Karpas-422 (cell line): ENCODE results near the gene TRAPPC2L. TPM values are rescaled to one million over a fixed set of nuclear protein-coding genes. Genes with fewer than 3 reads are reported as not detected.
"Not testable (repeated sequence)": the region's sequence is repeated elsewhere in the genome, so short reads cannot be mapped to it uniquely, and the experiment has no call there.

Experiments
- DNase-seq: peaks from one replicate; pipeline ENCODE4 v3.0.0-alpha.2; 2015
- H2AFZ ChIP-seq: fragments of 200-600 bp; sonication (generic); 2 replicates; pipeline ENCODE4 v1.6.1; 2014; ENCODE audit warnings: antibody characterized with exemption, low read length, mixed read lengths
- H3K27ac ChIP-seq: fragments of 200-600 bp; sonication (generic); 2 replicates; pipeline ENCODE4 v1.5.1; 2014; ENCODE audit warnings: mild to moderate bottlenecking, low read length, moderate library complexity
- H3K27me3 ChIP-seq: fragments of 200-600 bp; sonication (generic); 2 replicates; pipeline ENCODE4 v1.6.1; 2014; ENCODE audit warnings: low read length, mixed read lengths
- H3K36me3 ChIP-seq: fragments of 200-600 bp; sonication (generic); 2 replicates; pipeline ENCODE4 v1.6.1; 2014; ENCODE audit warnings: low read length, mixed read lengths; ENCODE audit not compliant: insufficient read depth
- H3K4me1 ChIP-seq: fragments of 200-600 bp; sonication (generic); 2 replicates; pipeline ENCODE4 v1.6.1; 2014; ENCODE audit warnings: mild to moderate bottlenecking, low read length, mixed read lengths
- H3K4me2 ChIP-seq: fragments of 200-600 bp; sonication (generic); 2 replicates; pipeline ENCODE4 v1.6.1; 2014; ENCODE audit warnings: low read length, low read depth, mild to moderate bottlenecking; ENCODE audit not compliant: poor library complexity, severe bottlenecking
- H3K4me3 ChIP-seq: fragments of 200-600 bp; sonication (generic); 2 replicates; pipeline ENCODE4 v1.5.1; 2014; ENCODE audit warnings: mild to moderate bottlenecking, antibody characterized with exemption, low read length, mixed read lengths
- H3K79me2 ChIP-seq: fragments of 200-600 bp; sonication (generic); 2 replicates; pipeline ENCODE4 v1.6.1; 2014; ENCODE audit warnings: mild to moderate bottlenecking, low read length, mixed read lengths
- H3K9ac ChIP-seq: fragments of 200-600 bp; sonication (generic); 2 replicates; pipeline ENCODE4 v1.6.0; 2014; ENCODE audit warnings: low read length
- H3K9me2 ChIP-seq: fragments of 200-600 bp; sonication (generic), shearing (Covaris generic); replicated peaks from 2 replicates; pipeline ENCODE4 v1.6.0; 2014; ENCODE audit warnings: mild to moderate bottlenecking, low read length, moderate library complexity; ENCODE audit not compliant: insufficient read depth
- H3K9me3 ChIP-seq: fragments of 300-700, 200-600 bp; sonication (generic); 2 replicates; pipeline ENCODE4 v1.6.1; 2014; ENCODE audit warnings: low read length, mixed read lengths
- H4K20me1 ChIP-seq: fragments of 200-600 bp; sonication (generic); 2 replicates; pipeline ENCODE4 v1.6.1; 2014; ENCODE audit warnings: mild to moderate bottlenecking, antibody characterized with exemption, low read length, low read depth; ENCODE audit not compliant: insufficient read depth
- total RNA-seq: library from RNA; depleted of rRNA; stranded (reverse); fragments of >200 nt; shearing (Covaris generic); gene quantifications from 2 replicates; pipeline ENCODE4 v1.2.3, GENCODE V29; 2014; ENCODE audit warnings: low replicate concordance

Gene TRAPPC2L
- total RNA-seq, 1 experiment from 2014 or later, result 84.6 TPM

- no peak overlapping the region for H3K4me3 ChIP-seq
- no peaks in the 10 kb centered on the region for H3K9me2 ChIP-seq
- H3K9ac ChIP-seq, result no peak overlapping the region
- no peaks in the 10 kb centered on the region for H3K79me2 ChIP-seq
- no peak overlapping the region for H2AFZ ChIP-seq
- H3K27ac ChIP-seq, result no peak overlapping the region
- H3K4me2 ChIP-seq, result no peak overlapping the region
- H3K9me3 ChIP-seq, result no peaks in the 10 kb centered on the region
- H3K4me1 ChIP-seq, result no peaks in the 10 kb centered on the region
- H3K27me3 ChIP-seq, result no peaks in the 10 kb centered on the region
- H4K20me1 ChIP-seq, result no peaks in the 10 kb centered on the region
- no peak for DNase-seq
- H3K36me3 ChIP-seq, result no peaks in the 10 kb centered on the region
Observed at GRCh38 chr16:88822281-88823040, 34.5 kb upstream of the TRAPPC2L start.

- not testable (repeated sequence) for H3K4me1 ChIP-seq, DNase-seq, H3K79me2 ChIP-seq, H2AFZ ChIP-seq, H4K20me1 ChIP-seq, H3K36me3 ChIP-seq, H3K27me3 ChIP-seq, H3K4me3 ChIP-seq, H3K9ac ChIP-seq, H3K9me2 ChIP-seq, H3K4me2 ChIP-seq, H3K9me3 ChIP-seq, H3K27ac ChIP-seq
Observed at GRCh38 chr16:88823646-88824045, 33.3 kb upstream of the TRAPPC2L start.

DNA sequence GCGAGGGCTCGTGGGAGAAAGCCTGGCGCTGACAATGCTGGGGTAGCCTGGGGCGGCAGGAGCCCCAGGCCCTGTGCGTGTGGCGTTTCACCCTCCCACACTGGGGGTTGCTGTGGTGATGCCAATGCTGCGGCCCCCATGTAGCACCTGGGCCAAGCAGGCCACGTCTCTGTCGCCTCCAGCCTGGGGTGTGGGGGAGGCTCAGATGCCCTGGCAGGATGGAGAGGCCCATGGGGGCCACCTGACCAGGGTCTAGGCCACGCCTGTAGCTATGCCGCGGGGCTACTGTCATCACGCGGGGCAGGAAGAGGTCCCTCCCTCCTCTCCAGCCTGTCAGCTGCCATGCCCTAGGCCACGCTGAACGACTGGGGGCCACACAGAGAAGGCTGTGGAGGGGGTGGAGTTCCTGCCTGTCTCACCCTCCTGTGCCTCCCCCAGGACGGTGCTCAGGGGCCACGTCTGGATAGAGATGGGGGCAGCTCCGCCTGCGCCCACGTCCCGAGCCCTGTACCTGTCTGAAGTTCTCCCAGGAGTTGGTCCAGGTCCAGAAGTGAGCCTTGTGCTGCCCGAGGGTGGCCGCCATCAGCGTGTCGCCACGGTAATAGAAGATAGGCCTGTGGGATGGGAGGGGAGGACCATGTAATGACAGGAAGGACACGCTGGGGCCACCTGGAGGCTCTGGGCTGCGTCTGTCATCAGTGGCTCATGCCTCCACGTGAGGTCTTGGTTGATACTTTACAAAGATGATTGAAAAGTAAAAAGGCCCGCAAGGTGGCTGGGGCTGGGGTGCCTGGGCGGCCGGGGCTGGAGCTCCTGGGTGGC is 32.5 kb upstream of the TRAPPC2L start:
- Histone ChIP-seq H2AFZ (no peak overlapping the region), H3K9ac (no peak overlapping the region), H3K9me3 (no peaks in the 10 kb centered on the region), H3K9me2 (no peaks in the 10 kb centered on the region), H4K20me1 (no peaks in the 10 kb centered on the region), H3K4me3 (no peak overlapping the region), H3K27ac (no peak overlapping the region), H3K4me1 (no peaks in the 10 kb centered on the region), H3K27me3 (no peaks in the 10 kb centered on the region), H3K36me3 (no peaks in the 10 kb centered on the region), H3K4me2 (no peak overlapping the region), H3K79me2 (no peaks in the 10 kb centered on the region)
- DNase-seq, result no peak

DNA sequence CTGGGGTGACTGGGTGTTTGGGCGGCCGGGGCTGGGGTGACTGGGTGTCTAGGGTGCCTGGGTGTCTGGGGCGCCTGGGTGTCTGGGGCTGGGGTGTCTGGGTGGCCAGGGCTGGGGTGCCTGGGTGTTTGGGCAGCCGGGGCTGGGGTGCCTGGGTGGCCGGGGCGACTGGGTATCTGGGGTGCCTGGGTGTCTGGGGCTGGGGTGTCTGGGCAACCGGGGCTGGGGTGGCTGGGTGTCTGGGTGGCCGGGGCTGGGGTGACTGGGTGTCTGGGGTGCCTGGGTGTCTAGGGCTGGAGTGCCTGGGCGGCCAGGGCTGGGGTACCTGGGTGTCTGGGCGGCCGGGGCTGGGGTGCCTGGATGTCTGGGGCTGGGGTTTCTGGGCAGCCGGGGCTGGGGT is 31.8 kb upstream of the TRAPPC2L start:
- Histone ChIP-seq H3K4me2 (no peak overlapping the region), H3K27me3 (no peaks in the 10 kb centered on the region), H3K9me2 (no peaks in the 10 kb centered on the region), H3K9me3 (no peaks in the 10 kb centered on the region), H3K27ac (no peak overlapping the region), H3K9ac (no peak overlapping the region), H3K36me3 (no peaks in the 10 kb centered on the region), H4K20me1 (no peaks in the 10 kb centered on the region), H3K79me2 (no peaks in the 10 kb centered on the region), H3K4me3 (no peak overlapping the region), H2AFZ (no peak overlapping the region), H3K4me1 (no peaks in the 10 kb centered on the region)
- no peak for DNase-seq

DNA sequence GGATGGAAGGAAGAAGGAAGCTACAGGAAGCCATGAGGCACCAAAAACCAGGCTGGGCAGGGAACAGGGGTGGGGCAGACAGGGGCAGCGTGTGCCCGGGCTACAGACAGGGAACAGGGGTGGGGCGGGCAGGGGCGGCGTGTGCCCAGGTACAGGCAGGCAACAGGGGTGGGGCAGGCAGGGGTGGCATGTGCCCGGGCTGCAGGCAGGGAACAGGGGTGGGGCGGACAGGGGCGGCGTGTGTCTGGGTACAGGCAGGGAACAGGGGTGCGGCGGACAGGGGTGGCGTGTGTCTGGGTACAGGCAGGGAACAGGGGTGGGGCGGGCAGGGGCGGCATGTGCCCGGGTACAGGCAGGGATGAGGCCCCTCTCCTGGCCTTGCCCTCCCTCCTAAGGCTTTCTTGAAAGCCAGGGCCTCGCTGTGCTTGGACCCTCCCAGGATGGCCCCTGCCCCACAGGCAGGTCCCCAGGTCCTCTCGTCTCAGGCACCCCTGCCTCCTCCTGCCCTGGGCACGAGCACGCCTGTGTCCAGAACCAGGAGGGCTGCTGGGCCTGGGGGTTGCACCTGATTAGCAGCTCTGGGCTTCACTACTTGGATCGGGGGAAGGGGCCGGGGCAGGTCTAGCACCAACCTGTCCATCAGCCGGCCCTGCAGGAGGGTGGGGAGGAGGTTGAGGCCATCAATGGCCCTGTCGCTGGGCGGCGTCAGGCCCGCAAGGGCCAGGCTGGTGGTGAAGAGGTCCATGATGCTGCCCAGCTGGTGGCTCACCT is 30.7 kb upstream of the TRAPPC2L start:
- Histone ChIP-seq H3K9me3 (no peaks in the 10 kb centered on the region), H3K9me2 (no peaks in the 10 kb centered on the region), H4K20me1 (no peaks in the 10 kb centered on the region), H3K4me2 (no peak overlapping the region), H3K4me1 (no peaks in the 10 kb centered on the region), H3K9ac (no peak overlapping the region), H3K79me2 (no peaks in the 10 kb centered on the region), H3K36me3 (no peaks in the 10 kb centered on the region), H3K27me3 (no peaks in the 10 kb centered on the region), H3K27ac (no peak overlapping the region), H2AFZ (no peak overlapping the region), H3K4me3 (no peak overlapping the region)
- no peak for DNase-seq

DNA sequence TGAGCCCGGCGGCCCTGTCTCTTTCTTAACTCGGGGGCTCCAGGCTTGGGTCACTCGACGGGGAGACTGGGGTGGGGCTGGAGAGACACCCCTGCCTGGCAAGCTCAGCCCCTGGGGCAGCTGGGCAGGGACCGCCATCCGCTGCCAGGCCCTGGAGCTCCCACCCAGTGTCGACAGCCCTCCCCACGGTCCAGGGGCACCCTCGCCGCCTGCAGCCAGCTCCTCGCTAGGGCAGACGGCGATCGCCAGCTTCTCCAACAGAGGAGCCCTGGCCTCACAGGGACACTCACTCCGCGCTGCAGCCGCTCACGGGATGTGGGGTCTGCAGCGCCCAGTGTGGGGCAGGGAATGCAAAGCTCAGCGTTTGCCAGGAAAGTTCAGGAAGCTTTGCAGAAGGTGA is 29.2 kb upstream of the TRAPPC2L start:
- H3K36me3 ChIP-seq, result no peaks in the 10 kb centered on the region
- no peak overlapping the region for H3K4me2 ChIP-seq
- H3K9me2 ChIP-seq, result no peaks in the 10 kb centered on the region
- no peak overlapping the region for H3K9ac ChIP-seq
- no peak overlapping the region for H2AFZ ChIP-seq
- no peaks in the 10 kb centered on the region for H3K4me1 ChIP-seq
- H3K9me3 ChIP-seq, result no peaks in the 10 kb centered on the region
- H3K27ac ChIP-seq, result no peak overlapping the region
- no peak overlapping the region for H3K4me3 ChIP-seq
- no peak for DNase-seq
- H4K20me1 ChIP-seq, result no peaks in the 10 kb centered on the region
- H3K27me3 ChIP-seq, result no peaks in the 10 kb centered on the region
- H3K79me2 ChIP-seq, result no peaks in the 10 kb centered on the region

DNA sequence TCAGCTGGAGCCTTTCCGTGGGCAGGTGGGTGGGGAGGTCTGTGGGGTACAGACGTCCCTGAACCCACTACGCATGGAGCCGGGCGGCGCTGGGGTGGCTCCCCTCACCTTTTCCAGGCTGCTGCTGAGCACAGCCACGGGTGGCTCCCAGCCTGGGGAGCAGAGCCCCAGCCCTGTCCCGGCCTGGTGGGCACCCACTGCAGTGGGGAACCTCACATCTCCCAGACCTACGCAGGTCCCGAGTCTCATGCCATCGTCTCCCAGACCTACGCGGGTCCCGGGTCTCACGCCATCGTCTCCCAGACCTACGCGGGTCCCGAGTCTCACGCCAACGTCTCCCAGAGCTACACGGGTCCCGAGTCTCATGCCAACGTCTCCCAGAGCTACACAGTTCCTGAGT is 28.2 kb upstream of the TRAPPC2L start:
- no peaks in the 10 kb centered on the region for H3K4me1 ChIP-seq
- no peak overlapping the region for H3K9ac ChIP-seq

DNA sequence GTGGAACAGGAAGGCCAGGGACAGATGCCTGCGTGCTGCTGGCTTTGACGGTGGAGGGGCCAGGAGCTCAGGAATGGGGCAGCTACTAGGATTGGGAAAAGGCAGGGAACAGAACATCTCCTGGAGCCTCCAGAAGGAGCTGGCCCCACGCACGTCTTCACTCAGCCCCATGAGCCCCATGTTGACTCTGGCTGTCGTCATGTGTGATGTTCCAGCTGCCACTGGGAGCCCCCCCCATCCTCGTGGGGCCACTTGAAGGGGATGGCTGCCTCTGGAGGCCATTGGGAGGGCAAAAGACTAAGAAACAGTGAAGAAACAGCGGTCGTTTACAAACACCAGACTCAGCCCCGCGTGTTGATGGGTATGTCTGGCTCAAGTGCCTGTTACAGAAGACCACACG is 26.7 kb upstream of the TRAPPC2L start:
- Histone ChIP-seq H3K4me2 (no peak overlapping the region), H3K79me2 (no peaks in the 10 kb centered on the region), H3K36me3 (no peaks in the 10 kb centered on the region), H3K27me3 (no peaks in the 10 kb centered on the region), H4K20me1 (no peaks in the 10 kb centered on the region), H3K9me2 (no peaks in the 10 kb centered on the region), H3K27ac (no peak overlapping the region), H3K9me3 (no peaks in the 10 kb centered on the region), H2AFZ (no peak overlapping the region), H3K4me3 (no peak overlapping the region), H3K4me1 (no peaks in the 10 kb centered on the region), H3K9ac (no peak overlapping the region)
- no peak for DNase-seq

More for the DNA sequence above, 28.2 kb upstream of the TRAPPC2L start:
- no peak overlapping the region for H3K4me2 ChIP-seq
- H3K9me2 ChIP-seq, result no peaks in the 10 kb centered on the region
- H3K27me3 ChIP-seq, result no peaks in the 10 kb centered on the region
- no peaks in the 10 kb centered on the region for H3K79me2 ChIP-seq
- H4K20me1 ChIP-seq, result no peaks in the 10 kb centered on the region
- no peaks in the 10 kb centered on the region for H3K36me3 ChIP-seq
- H3K27ac ChIP-seq, result no peak overlapping the region
- no peak overlapping the region for H2AFZ ChIP-seq
- DNase-seq, result no peak
- no peaks in the 10 kb centered on the region for H3K9me3 ChIP-seq
- H3K4me3 ChIP-seq, result no peak overlapping the region
